ENCODE results near the gene SMYD3. TPM values are rescaled to one million over a fixed set of nuclear protein-coding genes. Genes with fewer than 3 reads are reported as not detected.

The SMYD3 gene
- polyA plus RNA-seq, 1 donor from 2014 or later: 48.6 TPM

DNA sequence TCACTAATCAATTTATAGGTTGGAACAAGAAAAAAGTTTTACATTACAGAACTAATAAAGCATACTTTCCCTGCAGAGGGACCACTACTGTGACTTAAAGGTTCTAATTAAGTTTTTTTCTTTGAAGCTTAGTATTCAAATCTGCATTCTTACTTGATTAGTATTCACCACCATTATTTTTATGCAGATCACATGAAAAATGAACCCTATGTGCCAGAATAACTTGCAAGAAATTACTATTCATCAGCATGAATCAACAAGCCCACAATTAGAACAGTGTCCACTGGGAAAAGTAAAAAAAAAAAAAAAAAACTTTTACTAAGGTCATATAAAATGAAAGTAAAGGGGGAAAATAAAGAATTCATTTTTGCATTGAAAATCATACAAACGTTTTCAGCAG lies 90.8 kb downstream of the SMYD3 start (continued):
- TF ChIP-seq EP300 (conservative IDR thresholded peaks at IDR 0.05; ENCODE audit: poor library complexity, severe bottlenecking) (no peak), POLR2AphosphoS5 (IDR thresholded peaks at IDR 0.05) (no peak)

- no peaks in the 10 kb centered on the region for H3K9me2 ChIP-seq (ENCODE audit: insufficient read depth, low read length)
- H2AFZ ChIP-seq (ENCODE audit: low read depth, low read length): no peak overlapping the region
- no peaks in the 10 kb centered on the region for H3K79me2 ChIP-seq (replicated peaks; ENCODE audit: insufficient read depth, low read length)
- no peak overlapping the region for H3K4me3 ChIP-seq (ENCODE audit: low read length)
- TF ChIP-seq RAD21 (conservative IDR thresholded peaks at IDR 0.05) (no peak), REST (IDR thresholded peaks at IDR 0.05; ENCODE audit: borderline replicate concordance) (no peak), POLR2AphosphoS5 (IDR thresholded peaks at IDR 0.05) (no peak), EZH2 (IDR thresholded peaks at IDR 0.05; ENCODE audit: borderline replicate concordance, insufficient read depth, low read length, poor library complexity, severe bottlenecking) (no peak), TAF1 (IDR thresholded peaks at IDR 0.05; ENCODE audit: low read depth) (no peak), SMC3 (conservative IDR thresholded peaks at IDR 0.05; ENCODE audit: poor library complexity) (no peak), EP300 (conservative IDR thresholded peaks at IDR 0.05; ENCODE audit: poor library complexity, severe bottlenecking) (no peak), MXI1 (conservative IDR thresholded peaks at IDR 0.05; ENCODE audit: poor library complexity, severe bottlenecking) (no peak), CTCF (IDR thresholded peaks at IDR 0.05; ENCODE audit: poor library complexity, severe bottlenecking) (no peak)
- H4K20me1 ChIP-seq (ENCODE audit: insufficient read depth): no peaks in the 10 kb centered on the region
- no peak overlapping the region for H3K9ac ChIP-seq (ENCODE audit: low read length)
- H3F3A ChIP-seq (ENCODE audit: insufficient read depth, low read length, poor library complexity, severe bottlenecking): no peaks in the 10 kb centered on the region
- H3K36me3 ChIP-seq (ENCODE audit: insufficient read depth, low read length): no peaks in the 10 kb centered on the region
- no peak overlapping the region for H3K27ac ChIP-seq (ENCODE audit: low read length)
- no peaks in the 10 kb centered on the region for H3K27me3 ChIP-seq (ENCODE audit: insufficient read depth, low read depth, low read length)
- no peak overlapping the region for H3K4me2 ChIP-seq (ENCODE audit: low read length)
- no peaks in the 10 kb centered on the region for H3K9me3 ChIP-seq (ENCODE audit: low read length)
These were observed 92.1 kb downstream of the SMYD3 start for GRCh38 chr1:246415028-246415427.

- H2AFZ ChIP-seq (ENCODE audit: low read depth, low read length): no peak overlapping the region
- no peaks in the 10 kb centered on the region for H3K9me2 ChIP-seq (ENCODE audit: insufficient read depth, low read length)
- TF ChIP-seq SMC3 (conservative IDR thresholded peaks at IDR 0.05; ENCODE audit: poor library complexity): no peak
- TF ChIP-seq EP300 (conservative IDR thresholded peaks at IDR 0.05; ENCODE audit: poor library complexity, severe bottlenecking): no peak
- TF ChIP-seq MXI1 (conservative IDR thresholded peaks at IDR 0.05; ENCODE audit: poor library complexity, severe bottlenecking): no peak
- TF ChIP-seq TAF1 (IDR thresholded peaks at IDR 0.05; ENCODE audit: low read depth): no peak
- no peak for TF ChIP-seq REST (IDR thresholded peaks at IDR 0.05; ENCODE audit: borderline replicate concordance)
- no peak for TF ChIP-seq CTCF (IDR thresholded peaks at IDR 0.05; ENCODE audit: poor library complexity, severe bottlenecking)
- no peak for TF ChIP-seq POLR2AphosphoS5 (IDR thresholded peaks at IDR 0.05)
- TF ChIP-seq EZH2 (IDR thresholded peaks at IDR 0.05; ENCODE audit: borderline replicate concordance, insufficient read depth, low read length, poor library complexity, severe bottlenecking): no peak
- TF ChIP-seq RAD21 (conservative IDR thresholded peaks at IDR 0.05): no peak
- H3F3A ChIP-seq (ENCODE audit: insufficient read depth, low read length, poor library complexity, severe bottlenecking): no peaks in the 10 kb centered on the region
- no peak overlapping the region for H3K4me3 ChIP-seq (ENCODE audit: low read length)
- no peaks in the 10 kb centered on the region for H3K9me3 ChIP-seq (ENCODE audit: low read length)
- no peaks in the 10 kb centered on the region for H4K20me1 ChIP-seq (ENCODE audit: insufficient read depth)
- no peak overlapping the region for H3K4me2 ChIP-seq (ENCODE audit: low read length)
- H3K36me3 ChIP-seq (ENCODE audit: insufficient read depth, low read length): no peaks in the 10 kb centered on the region
- H3K27ac ChIP-seq (ENCODE audit: low read length): no peak overlapping the region
- H3K27me3 ChIP-seq (ENCODE audit: insufficient read depth, low read depth, low read length): no peaks in the 10 kb centered on the region
- no peak overlapping the region for H3K9ac ChIP-seq (ENCODE audit: low read length)
- H3K79me2 ChIP-seq (replicated peaks; ENCODE audit: insufficient read depth, low read length): no peaks in the 10 kb centered on the region
These were observed 93.6 kb downstream of the SMYD3 start for GRCh38 chr1:246413430-246413829.

Data from neural cell (in vitro differentiated cells).